Muscle of leg (tissue), 11 donors: ENCODE results near the gene TICAM2. TPM values are rescaled to one million over a fixed set of nuclear protein-coding genes. Genes with fewer than 3 reads are reported as not detected.

Experiments
- DNase-seq: peaks from one replicate; pipeline ENCODE4 v3.0.0; 2013
- H3K27ac ChIP-seq: one replicate; pipeline ENCODE4 v1.5.1; 2013; ENCODE audit warnings: mild to moderate bottlenecking, low read length, control low read depth
- H3K27me3 ChIP-seq: one replicate; pipeline ENCODE4 v1.6.1; 2013; ENCODE audit warnings: low read length; ENCODE audit not compliant: control insufficient read depth, insufficient read depth
- H3K36me3 ChIP-seq: one replicate; pipeline ENCODE4 v1.6.1; 2013; ENCODE audit warnings: low read length; ENCODE audit not compliant: control insufficient read depth, insufficient read depth
- H3K4me1 ChIP-seq: one replicate; pipeline ENCODE4 v1.6.1; 2013; ENCODE audit warnings: low read length; ENCODE audit not compliant: control insufficient read depth, insufficient read depth
- H3K4me3 ChIP-seq: one replicate; pipeline ENCODE4 v1.5.1; 2013; ENCODE audit warnings: low read length, control low read depth
- H3K9me3 ChIP-seq: replicated peaks from 2 replicates; pipeline ENCODE4 v1.6.1; 2013; ENCODE audit warnings: low read depth, low read length; ENCODE audit not compliant: control insufficient read depth
- WGBS: methylation state at CpG from one replicate; pipeline ENCODE4 v1.1.5; 2013; ENCODE audit warnings: missing lambda C conversion rate; ENCODE audit not compliant: insufficient coverage; 5-methylcytosine and 5-hydroxymethylcytosine counted together
- polyA plus RNA-seq, 8 donors: library from polyadenylated mRNA; unstranded; fragments of 120-200 nt; gene quantifications; one replicate each; pipeline versions ENCODE4 v1.2.1 to v1.2.3, GENCODE V29; 2013; ENCODE audit warnings: inconsistent platforms in 1 of 8, low replicate concordance in 1 of 8; ENCODE audit not compliant: insufficient read length in 8 of 8, insufficient read depth in 1 of 8
- total RNA-seq: library from RNA; stranded (reverse); fragments of 120-200 nt; gene quantifications from one replicate; pipeline ENCODE4 v1.2.4, GENCODE V29; 2013

TICAM2 gene
- total and polyA plus RNA-seq, 9 donors, result 3.3 to 7.9 (median 6.4) TPM

- DNase-seq, result no peak
- Histone ChIP-seq H3K9me3 (no peaks in the 10 kb centered on the region), H3K27me3 (no peaks in the 10 kb centered on the region), H3K36me3 (no peaks in the 10 kb centered on the region), H3K4me1 (no peaks in the 10 kb centered on the region), H3K4me3 (no peak overlapping the region), H3K27ac (no peak overlapping the region)
- WGBS, result no CpG with 5 or more reads among the region's 5 CpGs
Measured at GRCh38 chr5:115575167-115576070, 26.9 kb downstream of the TICAM2 start.

GRCh38 chr5:115573133-115573532 lies 29.1 kb downstream of the TICAM2 start:
- no peak overlapping the region for H3K27ac ChIP-seq
- H3K4me1 ChIP-seq, result no peaks in the 10 kb centered on the region
- DNase-seq, result no peak
- no peaks in the 10 kb centered on the region for H3K36me3 ChIP-seq
- WGBS, result no CpG with 5 or more reads among the region's 2 CpGs
- no peaks in the 10 kb centered on the region for H3K27me3 ChIP-seq
- no peaks in the 10 kb centered on the region for H3K9me3 ChIP-seq
- no peak overlapping the region for H3K4me3 ChIP-seq

- 68% methylated on average over 2 of the region's 5 CpGs for WGBS
- no peak overlapping the region for H3K27ac ChIP-seq
- H3K4me3 ChIP-seq, result no peak overlapping the region
- H3K4me1 ChIP-seq, result no peaks in the 10 kb centered on the region
- DNase-seq, result peak; percentile 53
- H3K27me3 ChIP-seq, result no peaks in the 10 kb centered on the region
- H3K9me3 ChIP-seq, result no peaks in the 10 kb centered on the region
- H3K36me3 ChIP-seq, result no peaks in the 10 kb centered on the region
Measured at GRCh38 chr5:115571441-115571878, 30.8 kb downstream of the TICAM2 start.

- no peak for DNase-seq
Measured at GRCh38 chr5:115568668-115569067, 33.6 kb downstream of the TICAM2 start.

GRCh38 chr5:115565233-115565632 lies 37.0 kb downstream of the TICAM2 start:
- H3K9me3 ChIP-seq, result no peaks in the 10 kb centered on the region
- DNase-seq, result no peak
- WGBS, result 75% methylated on average over 2 of the region's 2 CpGs
- H3K27ac ChIP-seq, result no peak overlapping the region
- peaks cover 5% of the 10 kb centered on the region for H3K4me1 ChIP-seq
- no peaks in the 10 kb centered on the region for H3K27me3 ChIP-seq
- H3K36me3 ChIP-seq, result no peaks in the 10 kb centered on the region
- H3K4me3 ChIP-seq, result no peak overlapping the region

More at GRCh38 chr5:115568668-115569067, 33.6 kb downstream of the TICAM2 start:
- Histone ChIP-seq H3K27ac (no peak overlapping the region), H3K4me1 (peaks cover 5% of the 10 kb centered on the region), H3K4me3 (no peak overlapping the region), H3K9me3 (no peaks in the 10 kb centered on the region), H3K36me3 (no peaks in the 10 kb centered on the region), H3K27me3 (no peaks in the 10 kb centered on the region)
- no CpG with 5 or more reads among the region's 1 CpG for WGBS

GRCh38 chr5:115561176-115561575 lies 41.1 kb downstream of the TICAM2 start:
- no CpG with 5 or more reads among the region's 3 CpGs for WGBS
- H3K9me3 ChIP-seq, result no peaks in the 10 kb centered on the region

GRCh38 chr5:115559524-115559923 lies 42.8 kb downstream of the TICAM2 start:
- Histone ChIP-seq H3K36me3 (no peaks in the 10 kb centered on the region), H3K4me1 (no peaks in the 10 kb centered on the region), H3K9me3 (no peaks in the 10 kb centered on the region), H3K4me3 (no peak overlapping the region), H3K27me3 (no peaks in the 10 kb centered on the region), H3K27ac (no peak overlapping the region)
- no peak for DNase-seq

More at GRCh38 chr5:115561176-115561575, 41.1 kb downstream of the TICAM2 start:
- Histone ChIP-seq H3K36me3 (no peaks in the 10 kb centered on the region), H3K4me3 (no peak overlapping the region), H3K4me1 (peaks cover 5% of the 10 kb centered on the region), H3K27ac (no peak overlapping the region), H3K27me3 (no peaks in the 10 kb centered on the region)
- DNase-seq, result no peak

GRCh38 chr5:115558388-115558956 lies 43.8 kb downstream of the TICAM2 start:
- Histone ChIP-seq H3K27ac (no peak overlapping the region), H3K36me3 (no peaks in the 10 kb centered on the region), H3K4me3 (no peak overlapping the region), H3K9me3 (no peaks in the 10 kb centered on the region), H3K4me1 (no peaks in the 10 kb centered on the region), H3K27me3 (no peaks in the 10 kb centered on the region)
- no CpG with 5 or more reads among the region's 4 CpGs for WGBS
- DNase-seq, result no peak

- Histone ChIP-seq H3K4me3 (no peak overlapping the region), H3K36me3 (no peaks in the 10 kb centered on the region), H3K27me3 (no peaks in the 10 kb centered on the region), H3K4me1 (no peaks in the 10 kb centered on the region), H3K27ac (peak overlapping the region; percentile 29), H3K9me3 (no peaks in the 10 kb centered on the region)
- WGBS, result 56% methylated on average over 3 of the region's 3 CpGs
- DNase-seq, result no peak
Measured at GRCh38 chr5:115557667-115558387, 44.5 kb downstream of the TICAM2 start.

- Histone ChIP-seq H3K4me1 (no peaks in the 10 kb centered on the region), H3K9me3 (no peaks in the 10 kb centered on the region), H3K36me3 (no peaks in the 10 kb centered on the region), H3K4me3 (no peak overlapping the region), H3K27ac (no peak overlapping the region), H3K27me3 (no peaks in the 10 kb centered on the region)
- DNase-seq, result no peak
- 83% methylated on average over 2 of the region's 2 CpGs for WGBS
Measured at GRCh38 chr5:115556276-115556675, 46.0 kb downstream of the TICAM2 start.
